ENCODE results near the gene NEK11. TPM values are rescaled to one million over a fixed set of nuclear protein-coding genes. Genes with fewer than 3 reads are reported as not detected.
A peak's percentile ranks its signal among the peaks of the same experiment; 100 is the strongest.

NEK11 gene, protein sequence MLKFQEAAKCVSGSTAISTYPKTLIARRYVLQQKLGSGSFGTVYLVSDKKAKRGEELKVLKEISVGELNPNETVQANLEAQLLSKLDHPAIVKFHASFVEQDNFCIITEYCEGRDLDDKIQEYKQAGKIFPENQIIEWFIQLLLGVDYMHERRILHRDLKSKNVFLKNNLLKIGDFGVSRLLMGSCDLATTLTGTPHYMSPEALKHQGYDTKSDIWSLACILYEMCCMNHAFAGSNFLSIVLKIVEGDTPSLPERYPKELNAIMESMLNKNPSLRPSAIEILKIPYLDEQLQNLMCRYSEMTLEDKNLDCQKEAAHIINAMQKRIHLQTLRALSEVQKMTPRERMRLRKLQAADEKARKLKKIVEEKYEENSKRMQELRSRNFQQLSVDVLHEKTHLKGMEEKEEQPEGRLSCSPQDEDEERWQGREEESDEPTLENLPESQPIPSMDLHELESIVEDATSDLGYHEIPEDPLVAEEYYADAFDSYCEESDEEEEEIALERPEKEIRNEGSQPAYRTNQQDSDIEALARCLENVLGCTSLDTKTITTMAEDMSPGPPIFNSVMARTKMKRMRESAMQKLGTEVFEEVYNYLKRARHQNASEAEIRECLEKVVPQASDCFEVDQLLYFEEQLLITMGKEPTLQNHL
- total RNA-seq (2021; ENCODE audit: unreplicated experiment) = 9.5 TPM
- 5.8 TPM for polyA plus RNA-seq (2012; ENCODE audit: insufficient read length)
- Bru-seq, nascent RNA = percentile 54 among the genes with signal in this experiment
- BruChase-seq, experiment 1, labeled RNA remaining after a 2-hour chase = percentile 51 among the genes with signal in this experiment
- BruChase-seq, experiment 2, labeled RNA remaining after a 6-hour chase = percentile 44 among the genes with signal in this experiment
- long read RNA-seq, partial matches to known transcripts = 2 of 22 reads
- long read RNA-seq, other reads (novel, unspliced or antisense) = 16 of 22 reads

DNA sequence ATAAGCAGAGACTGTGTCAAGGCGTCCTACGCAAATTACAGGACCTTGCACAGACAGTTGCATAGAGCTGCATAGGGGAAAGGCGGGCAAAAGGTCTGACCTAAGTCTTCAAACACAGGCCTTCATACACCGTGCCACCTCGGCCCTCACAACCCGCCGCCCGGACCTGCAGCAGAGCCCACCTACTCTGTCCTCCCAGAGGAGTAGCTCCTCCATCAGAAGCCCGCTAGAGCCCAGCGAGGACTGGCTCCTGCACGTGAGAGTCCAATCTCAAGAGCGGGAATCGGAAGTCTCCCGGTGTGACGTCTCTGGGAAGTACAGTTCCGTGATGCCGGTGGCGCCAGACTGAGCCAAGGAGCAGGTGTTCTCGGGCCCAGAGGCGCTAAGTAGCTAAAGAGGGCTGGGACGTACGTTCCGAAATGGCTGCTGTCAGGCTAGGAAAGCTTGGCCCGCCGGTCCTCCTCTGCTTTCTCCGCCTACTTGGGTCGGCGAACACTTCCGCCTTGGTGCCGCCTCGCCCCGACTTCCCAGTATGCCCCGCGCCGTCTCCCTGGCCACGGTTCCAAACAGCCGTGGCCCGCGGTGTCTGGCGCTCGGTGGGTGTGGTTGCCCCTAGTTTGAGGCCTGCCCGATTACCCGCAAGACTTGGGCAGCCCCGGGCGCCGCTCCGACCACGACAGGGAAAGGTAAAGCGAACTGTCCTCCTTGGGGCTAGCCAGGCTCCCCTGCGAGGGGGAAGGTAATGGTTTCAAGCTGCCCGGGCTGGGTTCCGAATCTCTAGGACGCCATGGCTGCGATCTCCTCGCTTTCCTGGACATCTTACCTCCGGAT is at the start of gene NEK11, which contains the start of gene ASTE1:
Gene NEK11, plus strand, starts transcription at position 557 of the 831 bp plus-strand sequence. CDS start 2,832 bp downstream, outside the sequence.
Gene ASTE1, minus strand, starts transcription at position 505 of the 831 bp plus-strand sequence. CDS start 1,519 bp downstream, outside the sequence.
- BruUV-seq (replicated peaks) = TSS peak; percentile 76
- ChIA-PET CTCF (no interaction called here), POLR2A (interaction anchor here (0.6 to 1.1 kb wide), 3 partner anchors 12 to 653 kb away, joined by 3 to 6 read pairs (median 4); no protein-coding TSS in a partner anchor)
- TF ChIP-seq TCF7L2 (IDR thresholded peaks at IDR 0.05; ENCODE audit: low read depth, low read length) (no peak), POLR2AphosphoS5 (IDR thresholded peaks at IDR 0.05; ENCODE audit: low read depth, low read length) (peak; percentile 88), SIN3A (IDR thresholded peaks at IDR 0.05; ENCODE audit: borderline replicate concordance, insufficient read depth, low read depth, low read length) (peak; percentile 98)
- H3K9me3 ChIP-seq (ENCODE audit: control insufficient read depth, insufficient read depth, low read depth, low read length) = no peaks in the 10 kb centered on the region
- intact Hi-C loops (cut with micrococcal nuclease; ENCODE audit: unreplicated experiment) (no loop called here), in situ Hi-C loops (cut with HindIII; ENCODE audit: low pct_unique_long_range_greater_than_20kb, low sequenced_read_pairs) (no loop called here)
- peak within 1 kb of the TSS; percentile 92 for H3K27ac ChIP-seq (ENCODE audit: low read length)
- peaks cover 14% of the 10 kb centered on the region for H3K4me1 ChIP-seq (ENCODE audit: control insufficient read depth, insufficient read depth, low read length)
- ATAC-seq (peak; percentile 100), DNase-seq (ENCODE audit: low read depth, low spot score) (peak; percentile 61)
- peaks cover 4% of the 10 kb centered on the region; the same call in 1 of the 2 replicates for H3K36me3 ChIP-seq (ENCODE audit: control insufficient read depth, insufficient read depth, low read length)
- peak within 1 kb of the TSS; percentile 87 to 88 for H3K4me3 ChIP-seq (ENCODE audit: low read depth in 2 of 2, low read length in 2 of 2)
- H3K27me3 ChIP-seq (ENCODE audit: control insufficient read depth, insufficient read depth, low read length) = no peaks in the 10 kb centered on the region

DNA sequence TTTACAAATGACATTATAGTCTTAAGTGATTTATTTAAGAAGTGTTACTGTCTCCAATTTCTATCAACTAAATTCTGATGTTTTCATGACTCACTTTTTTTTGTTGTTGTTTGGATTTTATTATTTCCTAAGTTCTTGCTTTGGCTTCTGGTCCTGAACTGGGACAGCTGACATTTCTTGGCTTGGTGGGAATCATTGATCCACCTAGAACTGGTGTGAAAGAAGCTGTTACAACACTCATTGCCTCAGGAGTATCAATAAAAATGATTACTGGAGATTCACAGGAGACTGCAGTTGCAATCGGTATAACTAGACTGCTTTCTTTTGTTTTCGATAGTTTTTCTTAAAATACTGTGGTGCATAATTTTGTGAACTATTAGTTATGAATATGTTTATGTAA is 47.6 kb upstream of the NEK11 start:
- Histone ChIP-seq H3K27ac (ENCODE audit: low read length) (no peak overlapping the region), H3K4me3 (ENCODE audit: low read depth in 2 of 2, low read length in 2 of 2) (no peak overlapping the region), H3K4me1 (ENCODE audit: control insufficient read depth, insufficient read depth, low read length) (no peaks in the 10 kb centered on the region), H3K9me3 (ENCODE audit: control insufficient read depth, insufficient read depth, low read depth, low read length) (no peaks in the 10 kb centered on the region), H3K36me3 (ENCODE audit: control insufficient read depth, insufficient read depth, low read length) (peaks cover 9% of the 10 kb centered on the region; the same call in 1 of the 2 replicates), H3K27me3 (ENCODE audit: control insufficient read depth, insufficient read depth, low read length) (no peaks in the 10 kb centered on the region)
- ChIA-PET POLR2A (no interaction called here), CTCF (no interaction called here)
- no peak for TF ChIP-seq SIN3A (IDR thresholded peaks at IDR 0.05; ENCODE audit: borderline replicate concordance, insufficient read depth, low read depth, low read length)
- TF ChIP-seq, protein P1, sequence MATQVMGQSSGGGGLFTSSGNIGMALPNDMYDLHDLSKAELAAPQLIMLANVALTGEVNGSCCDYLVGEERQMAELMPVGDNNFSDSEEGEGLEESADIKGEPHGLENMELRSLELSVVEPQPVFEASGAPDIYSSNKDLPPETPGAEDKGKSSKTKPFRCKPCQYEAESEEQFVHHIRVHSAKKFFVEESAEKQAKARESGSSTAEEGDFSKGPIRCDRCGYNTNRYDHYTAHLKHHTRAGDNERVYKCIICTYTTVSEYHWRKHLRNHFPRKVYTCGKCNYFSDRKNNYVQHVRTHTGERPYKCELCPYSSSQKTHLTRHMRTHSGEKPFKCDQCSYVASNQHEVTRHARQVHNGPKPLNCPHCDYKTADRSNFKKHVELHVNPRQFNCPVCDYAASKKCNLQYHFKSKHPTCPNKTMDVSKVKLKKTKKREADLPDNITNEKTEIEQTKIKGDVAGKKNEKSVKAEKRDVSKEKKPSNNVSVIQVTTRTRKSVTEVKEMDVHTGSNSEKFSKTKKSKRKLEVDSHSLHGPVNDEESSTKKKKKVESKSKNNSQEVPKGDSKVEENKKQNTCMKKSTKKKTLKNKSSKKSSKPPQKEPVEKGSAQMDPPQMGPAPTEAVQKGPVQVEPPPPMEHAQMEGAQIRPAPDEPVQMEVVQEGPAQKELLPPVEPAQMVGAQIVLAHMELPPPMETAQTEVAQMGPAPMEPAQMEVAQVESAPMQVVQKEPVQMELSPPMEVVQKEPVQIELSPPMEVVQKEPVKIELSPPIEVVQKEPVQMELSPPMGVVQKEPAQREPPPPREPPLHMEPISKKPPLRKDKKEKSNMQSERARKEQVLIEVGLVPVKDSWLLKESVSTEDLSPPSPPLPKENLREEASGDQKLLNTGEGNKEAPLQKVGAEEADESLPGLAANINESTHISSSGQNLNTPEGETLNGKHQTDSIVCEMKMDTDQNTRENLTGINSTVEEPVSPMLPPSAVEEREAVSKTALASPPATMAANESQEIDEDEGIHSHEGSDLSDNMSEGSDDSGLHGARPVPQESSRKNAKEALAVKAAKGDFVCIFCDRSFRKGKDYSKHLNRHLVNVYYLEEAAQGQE (IDR thresholded peaks at IDR 0.05; ENCODE audit: insufficient read depth in 1 of 2, low read depth in 2 of 2, low read length in 1 of 2) = no peak
- TF ChIP-seq TCF7L2 (IDR thresholded peaks at IDR 0.05; ENCODE audit: low read depth, low read length) = no peak
- no peak for TF ChIP-seq POLR2AphosphoS5 (IDR thresholded peaks at IDR 0.05; ENCODE audit: low read depth, low read length)
- TF ChIP-seq, protein P2, sequence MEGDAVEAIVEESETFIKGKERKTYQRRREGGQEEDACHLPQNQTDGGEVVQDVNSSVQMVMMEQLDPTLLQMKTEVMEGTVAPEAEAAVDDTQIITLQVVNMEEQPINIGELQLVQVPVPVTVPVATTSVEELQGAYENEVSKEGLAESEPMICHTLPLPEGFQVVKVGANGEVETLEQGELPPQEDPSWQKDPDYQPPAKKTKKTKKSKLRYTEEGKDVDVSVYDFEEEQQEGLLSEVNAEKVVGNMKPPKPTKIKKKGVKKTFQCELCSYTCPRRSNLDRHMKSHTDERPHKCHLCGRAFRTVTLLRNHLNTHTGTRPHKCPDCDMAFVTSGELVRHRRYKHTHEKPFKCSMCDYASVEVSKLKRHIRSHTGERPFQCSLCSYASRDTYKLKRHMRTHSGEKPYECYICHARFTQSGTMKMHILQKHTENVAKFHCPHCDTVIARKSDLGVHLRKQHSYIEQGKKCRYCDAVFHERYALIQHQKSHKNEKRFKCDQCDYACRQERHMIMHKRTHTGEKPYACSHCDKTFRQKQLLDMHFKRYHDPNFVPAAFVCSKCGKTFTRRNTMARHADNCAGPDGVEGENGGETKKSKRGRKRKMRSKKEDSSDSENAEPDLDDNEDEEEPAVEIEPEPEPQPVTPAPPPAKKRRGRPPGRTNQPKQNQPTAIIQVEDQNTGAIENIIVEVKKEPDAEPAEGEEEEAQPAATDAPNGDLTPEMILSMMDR (IDR thresholded peaks at IDR 0.05) = no peak
- ATAC-seq = no peak
- intact Hi-C loops (cut with micrococcal nuclease; ENCODE audit: unreplicated experiment) (no loop called here), in situ Hi-C loops (cut with HindIII; ENCODE audit: low pct_unique_long_range_greater_than_20kb, low sequenced_read_pairs) (no loop called here)
- BruUV-seq (replicated peaks) = no TSS peak
- DNase-seq (ENCODE audit: low read depth, low spot score) = no peak

All from Panc1 (cell line).